Heart left ventricle (tissue), 16 donors: ENCODE results near the gene SETD7. TPM values are rescaled to one million over a fixed set of nuclear protein-coding genes. Genes with fewer than 3 reads are reported as not detected.

ENCODE experiments used
- ATAC-seq, 4 donors: fragments of 200-7000 bp; cut with Tn5 transposase; one replicate each; pipeline ENCODE4 v1.9.1; 2020 to 2022; ENCODE audit warnings: moderate library complexity in 4 of 4, mild to moderate bottlenecking in 3 of 4, moderate number of reproducible peaks in 1 of 4
- DNase-seq, 5 donors: peaks; one replicate each; pipeline ENCODE4 v3.0.0-alpha.2; 2020
- H3K27ac ChIP-seq, 12 donors: fragments of 200-600 bp; sonication (generic) in 4 of 12; one replicate each; pipeline versions ENCODE4 v1.5.0 to v1.8.0; 2016 to 2022; ENCODE audit warnings: mild to moderate bottlenecking in 2 of 12
- H3K27me3 ChIP-seq, 9 donors: fragments of 200-600 bp; sonication (generic) in 2 of 9; one replicate each; pipeline versions ENCODE4 v1.5.1 to v1.8.0; 2016 to 2022; ENCODE audit warnings: mild to moderate bottlenecking in 3 of 9
- H3K36me3 ChIP-seq, 9 donors: fragments of 200-600 bp; sonication (generic) in 2 of 9; one replicate each; pipeline versions ENCODE4 v1.5.0 to v1.8.0; 2018 to 2022; ENCODE audit warnings: mild to moderate bottlenecking in 2 of 9
- H3K4me1 ChIP-seq, 12 donors: fragments of 200-600 bp; sonication (generic) in 4 of 12; one replicate each; pipeline versions ENCODE4 v1.5.0 to v1.8.0; 2016 to 2022; ENCODE audit warnings: mild to moderate bottlenecking in 3 of 12
- H3K4me3 ChIP-seq, 12 donors: fragments of 200-600 bp; sonication (generic) in 4 of 12; one replicate each; pipeline versions ENCODE4 v1.5.0 to v1.8.0; 2017 to 2022; ENCODE audit warnings: mild to moderate bottlenecking in 9 of 12, moderate library complexity in 4 of 12
- H3K9me3 ChIP-seq, 12 donors: fragments of 200-600 bp; sonication (generic) in 4 of 12; one replicate each; pipeline versions ENCODE4 v1.5.0 to v1.8.0; 2016 to 2022; ENCODE audit warnings: mild to moderate bottlenecking in 1 of 12
- POLR2A ChIP-seq, 2 donors: fragments of 450-650 bp; IDR thresholded peaks; one replicate each; pipeline ENCODE4 v1.6.1; 2017; ENCODE audit warnings: antibody characterized with exemption in 2 of 2, mild to moderate bottlenecking in 2 of 2, moderate library complexity in 2 of 2
- WGBS, 4 donors: extraction: QIAGEN DNeasy Blood & Tissue Kit in 2 of 4; methylation state at CpG; one replicate each; pipeline versions ENCODE4 v1.1.5 to v1.1.7; 2013 to 2018; 5-methylcytosine and 5-hydroxymethylcytosine counted together
- intact Hi-C, 10 donors: fragments of 100-400 bp; cut with DNase I; formaldehyde crosslinking; loops; one replicate each; pipeline versions ENCODE4 v1.11.1 to v1.14.2; 2022
- polyA plus RNA-seq, 2 donors: library from polyadenylated mRNA; stranded (reverse); fragments of 200-250 nt; gene quantifications; one replicate each; pipeline ENCODE4 v1.2.3, GENCODE V29; 2013
- total RNA-seq, 9 donors: library from RNA; depleted of rRNA in 2 of 9; stranded (reverse); fragments of >200 nt in 2 of 9; fragmentation: NEBNext Ultra II Directional in 3 of 9; extraction: Animal tissue kit (Norgen Biotek cat#: 25700) in 3 of 9; gene quantifications; one replicate each; pipeline versions ENCODE4 v1.1.0 to v1.2.4, GENCODE V29; 2016 to 2023
- TF ChIP-seq, protein P1 (sequence below), 12 donors: fragments of 200-600 bp; sonication (generic) in 4 of 12; IDR thresholded peaks; one replicate each; pipeline versions ENCODE4 v1.5.0 to v1.8.0; 2018 to 2022; ENCODE audit warnings: antibody characterized with exemption in 12 of 12, mild to moderate bottlenecking in 5 of 12
- donor health status: ischemic (EF 13 %, LVEDD 7.1; RV severe dilation, severe dysfunction).
- donor health status: healthy with polysubstance abuse.
- donor health status: DM: no; HTN: yes; CAD: no.
- donor health status: DM: no; HTN: no; CAD: no.
- donor health status: ischemic (EF 25% LVEDD 6.9; RV normal size, moderate dysfunction).
- donor health status: ischemic (EF 25% LVEDD 5.7; RV mildly dilated, moderate dysfunction).
- donor health status: healthy.
- donor health status: DM: yes; HTN: yes; CAD: no.
- donor health status: ischemic (EF 35%, LVEDD 5.7; RV mildly dilated, moderate dysfunction).
- donor health status: nonischemic (EF 11% LVEDD 7.7; RV severe dilation, severe dysfunction).
- donor health status: DM: yes; HTN: yes; CAD: no.
- donor health status: PGD.
- donor health status: ischemic (EF 29% LVEDD 5.4; RV normal size, mild dysfunction).
- donor health status: nonischemic (EF 23%, LVEDD 6.1; RV moderate dilation, normal function).

SETD7 gene
- total and polyA plus RNA-seq, 11 donors, result 11.2 to 78.6 (median 58.0) TPM

GRCh38 chr4:139602776-139603360 is 46.8 kb upstream of the SETD7 start:
- DNase-seq, result no peak
- TF ChIP-seq, protein P1, sequence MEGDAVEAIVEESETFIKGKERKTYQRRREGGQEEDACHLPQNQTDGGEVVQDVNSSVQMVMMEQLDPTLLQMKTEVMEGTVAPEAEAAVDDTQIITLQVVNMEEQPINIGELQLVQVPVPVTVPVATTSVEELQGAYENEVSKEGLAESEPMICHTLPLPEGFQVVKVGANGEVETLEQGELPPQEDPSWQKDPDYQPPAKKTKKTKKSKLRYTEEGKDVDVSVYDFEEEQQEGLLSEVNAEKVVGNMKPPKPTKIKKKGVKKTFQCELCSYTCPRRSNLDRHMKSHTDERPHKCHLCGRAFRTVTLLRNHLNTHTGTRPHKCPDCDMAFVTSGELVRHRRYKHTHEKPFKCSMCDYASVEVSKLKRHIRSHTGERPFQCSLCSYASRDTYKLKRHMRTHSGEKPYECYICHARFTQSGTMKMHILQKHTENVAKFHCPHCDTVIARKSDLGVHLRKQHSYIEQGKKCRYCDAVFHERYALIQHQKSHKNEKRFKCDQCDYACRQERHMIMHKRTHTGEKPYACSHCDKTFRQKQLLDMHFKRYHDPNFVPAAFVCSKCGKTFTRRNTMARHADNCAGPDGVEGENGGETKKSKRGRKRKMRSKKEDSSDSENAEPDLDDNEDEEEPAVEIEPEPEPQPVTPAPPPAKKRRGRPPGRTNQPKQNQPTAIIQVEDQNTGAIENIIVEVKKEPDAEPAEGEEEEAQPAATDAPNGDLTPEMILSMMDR (IDR thresholded peaks at IDR 0.05), result no peak
- no peak for TF ChIP-seq POLR2A (IDR thresholded peaks at IDR 0.05)
- Histone ChIP-seq H3K36me3 (no peaks in the 10 kb centered on the region), H3K27me3 (no peaks in the 10 kb centered on the region), H3K9me3 (no peaks in the 10 kb centered on the region), H3K27ac (no peak overlapping the region), H3K4me3 (no peak overlapping the region), H3K4me1 (peaks cover 0 to 15% (median 2%) of the 10 kb centered on the region in 12 donors)
- WGBS, 4 donors, result 51 to 66% (median 62%) methylated on average over 6 of the region's 6 CpGs
- ATAC-seq, result no peak
- intact Hi-C loops, result loop anchor here in 5 of 10 donors (1.0 to 5.0 kb wide), 4 partner anchors 30 to 49 kb away; no protein-coding TSS in a partner anchor

- no peak overlapping the region for H3K4me3 ChIP-seq
- H3K9me3 ChIP-seq, result no peaks in the 10 kb centered on the region
- no peak overlapping the region for H3K27ac ChIP-seq
- ATAC-seq (no peak), DNase-seq (no peak)
- H3K36me3 ChIP-seq, result no peaks in the 10 kb centered on the region
- WGBS, 4 donors, result 72 to 79% (median 76%) methylated on average over 4 of the region's 4 CpGs
- intact Hi-C loops, result loop anchor here in 2 of 10 donors (5.0 kb wide), 1 partner anchor 52 kb away; no protein-coding TSS in a partner anchor
- H3K4me1 ChIP-seq, result peaks cover 0 to 4% (median 0%) of the 10 kb centered on the region in 12 donors
- TF ChIP-seq, protein P1 (IDR thresholded peaks at IDR 0.05), result no peak
- TF ChIP-seq POLR2A (IDR thresholded peaks at IDR 0.05), result no peak
- H3K27me3 ChIP-seq, result no peaks in the 10 kb centered on the region
These were observed 44.6 kb upstream of the SETD7 start for GRCh38 chr4:139600662-139601061.

- Histone ChIP-seq H3K27ac (no peak overlapping the region), H3K4me1 (peaks cover 0 to 4% (median 0%) of the 10 kb centered on the region in 12 donors), H3K36me3 (no peaks in the 10 kb centered on the region), H3K4me3 (no peak overlapping the region), H3K27me3 (no peaks in the 10 kb centered on the region), H3K9me3 (no peaks in the 10 kb centered on the region)
- 82 to 98% (median 95%) methylated on average over 6 of the region's 6 CpGs for WGBS, 4 donors
- ATAC-seq (no peak), DNase-seq (no peak)
- TF ChIP-seq POLR2A (IDR thresholded peaks at IDR 0.05), result no peak
- TF ChIP-seq, protein P1 (IDR thresholded peaks at IDR 0.05), result no peak
- intact Hi-C loops, result loop anchor here in 2 of 10 donors (5.0 kb wide), 1 partner anchor 53 kb away; no protein-coding TSS in a partner anchor
These were observed 43.8 kb upstream of the SETD7 start for GRCh38 chr4:139599594-139600374.

DNA sequence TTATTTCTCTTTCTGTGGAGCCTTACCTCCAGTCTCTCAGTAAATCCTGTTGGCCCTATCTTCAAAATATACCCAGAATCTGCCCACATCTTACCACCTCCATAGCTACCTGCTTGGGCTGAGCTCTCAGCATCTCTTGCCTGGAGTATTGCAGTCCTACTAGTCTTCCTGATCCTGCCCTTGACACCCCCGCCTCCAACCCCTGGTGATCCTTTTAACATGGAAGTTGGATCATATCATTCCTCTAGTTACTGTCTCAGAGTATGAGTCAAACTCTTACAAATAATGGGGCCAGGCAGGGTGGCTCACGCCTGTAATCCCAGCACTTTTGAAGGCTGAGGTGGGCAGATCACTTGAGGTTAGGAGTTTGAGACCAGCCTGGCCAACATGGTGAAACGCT is 43.1 kb upstream of the SETD7 start:
- DNase-seq (no peak), ATAC-seq (no peak)
- TF ChIP-seq, protein P1 (IDR thresholded peaks at IDR 0.05), result no peak
- TF ChIP-seq POLR2A (IDR thresholded peaks at IDR 0.05), result no peak
- Histone ChIP-seq H3K4me3 (no peak overlapping the region), H3K27me3 (no peaks in the 10 kb centered on the region), H3K27ac (no peak overlapping the region), H3K9me3 (no peaks in the 10 kb centered on the region), H3K4me1 (peaks cover 0 to 4% (median 0%) of the 10 kb centered on the region in 12 donors), H3K36me3 (no peaks in the 10 kb centered on the region)
- intact Hi-C loops, result no loop called here
- 90 to 95% (median 93%) methylated on average over 3 of the region's 3 CpGs for WGBS, 4 donors
